ENCODE measurements around the gene MEAF6. TPM values are rescaled to one million over a fixed set of nuclear protein-coding genes. Genes with fewer than 3 reads are reported as not detected.
A peak's percentile ranks its signal among the peaks of the same experiment; 100 is the strongest.

MEAF6 gene
- total and polyA plus RNA-seq, 2 of the 8 experiments (the other 6 are each of a cell fraction or from before 2014, with no cell fraction given) = 23.0 to 38.8 TPM

DNA sequence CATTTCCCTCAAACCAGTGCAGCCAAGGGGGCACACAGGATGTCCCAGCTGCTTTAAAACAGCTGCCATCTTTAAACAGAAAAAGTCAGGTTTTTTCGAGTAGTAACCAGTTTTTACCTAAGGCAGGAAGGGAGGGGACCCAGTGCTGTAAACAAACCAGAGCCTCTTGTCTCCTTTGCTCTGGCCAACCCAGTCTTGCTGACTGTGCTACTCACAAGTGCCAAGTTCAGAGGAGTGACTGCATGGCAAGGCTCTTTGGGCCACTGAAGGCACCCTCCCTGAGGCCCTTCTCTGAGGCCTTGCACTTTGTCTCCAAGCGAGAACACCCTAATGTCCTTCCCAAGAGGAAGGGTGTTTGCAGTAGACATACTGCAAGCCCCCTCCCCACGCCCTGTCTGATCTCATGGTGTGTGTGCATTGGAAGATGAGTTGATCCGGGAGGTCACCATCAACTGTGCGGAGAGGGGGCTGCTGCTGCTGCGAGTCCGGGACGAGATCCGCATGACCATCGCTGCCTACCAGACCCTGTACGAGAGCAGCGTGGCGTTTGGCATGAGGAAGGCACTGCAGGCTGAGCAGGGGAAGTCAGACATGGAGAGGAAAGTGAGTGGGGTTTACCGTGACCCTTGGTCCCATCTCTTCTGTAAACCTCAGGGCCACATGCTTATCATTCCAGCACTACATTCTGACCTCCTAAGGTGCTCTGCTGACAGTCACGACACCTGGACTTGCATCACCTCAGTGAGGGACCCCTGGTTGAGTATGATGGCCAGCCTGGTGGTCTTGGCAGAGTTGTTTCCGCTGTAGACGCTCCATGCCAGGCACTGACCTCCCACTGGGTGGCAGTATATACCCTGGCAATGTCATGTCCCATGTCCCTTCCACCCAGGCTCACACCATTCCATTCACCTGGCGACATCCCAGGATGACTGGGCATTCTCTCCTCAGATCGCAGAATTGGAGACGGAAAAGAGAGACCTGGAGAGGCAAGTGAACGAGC lies 46.9 kb upstream of the MEAF6 start:
- Histone ChIP-seq H3K4me2 (ENCODE audit: insufficient read depth in 1 of 2, low read depth in 2 of 2, low read length in 2 of 2) (no peak overlapping the region), H3K36me3 (ENCODE audit: control insufficient read depth in 2 of 4, insufficient read depth in 4 of 4, low read length in 3 of 4) (peaks cover 12 to 25% (median 17%) of the 10 kb centered on the region in 4 experiments; a peak in 7 of 8 replicates), H3K27me3 (replicated peaks in 1 of 4; ENCODE audit: control insufficient read depth in 3 of 4, extremely low read depth in 1 of 4, insufficient read depth in 3 of 4, low read length in 3 of 4) (no peaks in the 10 kb centered on the region), H2BK5ac (ENCODE audit: low read depth, low read length) (no peak overlapping the region), H2AFZ (ENCODE audit: low read length) (no peak overlapping the region), H2BK120ac (replicated peaks; ENCODE audit: low read depth, low read length) (no peak overlapping the region), H3K23ac (ENCODE audit: insufficient read length) (no peak overlapping the region), H3K9me3 (ENCODE audit: insufficient read depth in 2 of 2, low read depth in 1 of 2, low read length in 1 of 2) (no peaks in the 10 kb centered on the region), H3K18ac (ENCODE audit: extremely low read depth, low read length) (no peak overlapping the region), H3K4me1 (replicated peaks in 1 of 4; ENCODE audit: control insufficient read depth in 3 of 4, insufficient read depth in 4 of 4, low read length in 3 of 4) (peaks cover 0 to 5% (median 4%) of the 10 kb centered on the region in 4 experiments; a peak in 6 of 7 replicates), H2AK5ac (ENCODE audit: low read depth, low read length) (no peak overlapping the region), H3K56ac (replicated peaks; ENCODE audit: insufficient read length, low read depth, low read length) (no peak overlapping the region), H3K79me1 (ENCODE audit: low read depth, low read length) (no peaks in the 10 kb centered on the region; the same call in 1 of the 2 replicates), H2BK12ac (ENCODE audit: low read depth, low read length) (no peak overlapping the region), H3K27ac (ENCODE audit: low read depth, low read length) (no peak overlapping the region), H4K20me1 (replicated peaks in 1 of 2; ENCODE audit: control insufficient read depth in 1 of 2, insufficient read depth in 2 of 2, low read length in 2 of 2) (no peaks in the 10 kb centered on the region), H2BK20ac (ENCODE audit: low read length) (no peak overlapping the region), H3K79me2 (ENCODE audit: control insufficient read depth in 1 of 2, insufficient read depth in 2 of 2, low read length in 2 of 2) (no peaks in the 10 kb centered on the region), H4K8ac (ENCODE audit: extremely low read depth, insufficient read depth, low read length) (no peak overlapping the region), H3K9ac (replicated peaks in 1 of 4; ENCODE audit: extremely low read depth in 1 of 4, low read depth in 3 of 4, low read length in 3 of 4) (no peak overlapping the region), H3K14ac (ENCODE audit: insufficient read length) (no peak overlapping the region), H3K4me3 (ENCODE audit: extremely low read depth in 1 of 4, insufficient read depth in 2 of 4, low read depth in 3 of 4, low read length in 4 of 4) (no peak overlapping the region), H3K23me2 (ENCODE audit: low read depth, low read length) (no peaks in the 10 kb centered on the region), H2BK15ac (ENCODE audit: low read length) (no peak overlapping the region), H4K5ac (ENCODE audit: insufficient read length, low read depth, low read length) (no peak overlapping the region), H4K91ac (replicated peaks; ENCODE audit: insufficient read length, low read length) (no peak overlapping the region), H3K4ac (replicated peaks; ENCODE audit: insufficient read length, low read depth, low read length) (no peak overlapping the region)
- 90% methylated on average over 20 of the region's 21 CpGs; no CpG with 5 or more reads in 1 of the 2 experiments for WGBS, 2 experiments (ENCODE audit: extremely low coverage in 1 of 2, insufficient coverage in 1 of 2, insufficient read length in 1 of 2, insufficient replicate concordance in 2 of 2, low coverage in 1 of 2, low lambda C conversion rate in 2 of 2, missing lambda C conversion rate in 1 of 2)
- peak; percentile 17 to 68 for DNase-seq (ENCODE audit: low read depth in 1 of 2, low spot score in 2 of 2)
- FAIRE-seq = peak; percentile 19
- POLR2A ChIA-PET (ENCODE audit: partially characterized antibody) = interaction anchor here (1.1 to 1.4 kb wide), 5 partner anchors 11 to 311 kb away, joined by 3 to 6 read pairs (median 3); a partner anchor contains a TSS
- CTCF ChIA-PET (ENCODE audit: partially characterized antibody) = interaction anchor here (0.6 to 1.5 kb wide), 6 partner anchors 21 to 310 kb away, joined by 3 to 5 read pairs (median 3); no protein-coding TSS in a partner anchor
- TF ChIP-seq, protein P1, sequence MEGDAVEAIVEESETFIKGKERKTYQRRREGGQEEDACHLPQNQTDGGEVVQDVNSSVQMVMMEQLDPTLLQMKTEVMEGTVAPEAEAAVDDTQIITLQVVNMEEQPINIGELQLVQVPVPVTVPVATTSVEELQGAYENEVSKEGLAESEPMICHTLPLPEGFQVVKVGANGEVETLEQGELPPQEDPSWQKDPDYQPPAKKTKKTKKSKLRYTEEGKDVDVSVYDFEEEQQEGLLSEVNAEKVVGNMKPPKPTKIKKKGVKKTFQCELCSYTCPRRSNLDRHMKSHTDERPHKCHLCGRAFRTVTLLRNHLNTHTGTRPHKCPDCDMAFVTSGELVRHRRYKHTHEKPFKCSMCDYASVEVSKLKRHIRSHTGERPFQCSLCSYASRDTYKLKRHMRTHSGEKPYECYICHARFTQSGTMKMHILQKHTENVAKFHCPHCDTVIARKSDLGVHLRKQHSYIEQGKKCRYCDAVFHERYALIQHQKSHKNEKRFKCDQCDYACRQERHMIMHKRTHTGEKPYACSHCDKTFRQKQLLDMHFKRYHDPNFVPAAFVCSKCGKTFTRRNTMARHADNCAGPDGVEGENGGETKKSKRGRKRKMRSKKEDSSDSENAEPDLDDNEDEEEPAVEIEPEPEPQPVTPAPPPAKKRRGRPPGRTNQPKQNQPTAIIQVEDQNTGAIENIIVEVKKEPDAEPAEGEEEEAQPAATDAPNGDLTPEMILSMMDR (IDR thresholded peaks at IDR 0.05; ENCODE audit: control extremely low read depth in 1 of 3, insufficient read depth in 1 of 3, low read depth in 1 of 3, low read length in 3 of 3) = peak; percentile 57 to 90 (median 90)
- TF ChIP-seq YY1 (IDR thresholded peaks at IDR 0.05; ENCODE audit: low read depth, low read length) (no peak), BACH1 (IDR thresholded peaks at IDR 0.05; ENCODE audit: low read length) (0 out of 2 replicates have a peak, but pooled peaks have one; percentile 33), CHD1 (IDR thresholded peaks at IDR 0.05; ENCODE audit: low read depth, low read length) (no peak), TEAD4 (IDR thresholded peaks at IDR 0.05; ENCODE audit: low read depth, low read length) (peak; percentile 59; the same call in 1 of the 2 replicates), CREB1 (IDR thresholded peaks at IDR 0.05) (0 out of 2 replicates have a peak, but pooled peaks have one; percentile 34), ASH2L (IDR thresholded peaks at IDR 0.05; ENCODE audit: low read length) (peak; percentile 19), TCF12 (IDR thresholded peaks at IDR 0.05; ENCODE audit: low read depth, low read length) (no peak), SP4 (IDR thresholded peaks at IDR 0.05; ENCODE audit: low read length) (no peak)
